Measurements from ENCODE around the gene CLDN9.

CLDN9 gene

GRCh38 chr16:3062553-3062952, 49.8 kb downstream of the CLDN9 start:
- TF ChIP-seq ZNF274 (IDR thresholded peaks at IDR 0.05; ENCODE audit: low read depth, low read length) = no peak
- H3K4me3 ChIP-seq (ENCODE audit: low read length) = no peak overlapping the region

GRCh38 chr16:3063625-3064386, 51.1 kb downstream of the CLDN9 start:
- no peak overlapping the region for H3K4me3 ChIP-seq (ENCODE audit: low read length)
- TF ChIP-seq ZNF274 (IDR thresholded peaks at IDR 0.05; ENCODE audit: low read depth, low read length) = no peak

Measured in GM08714 (cell line).